ENCODE data around the gene TMC8. TPM values are rescaled to one million over a fixed set of nuclear protein-coding genes. Genes with fewer than 3 reads are reported as not detected.

The TMC8 gene
- total and polyA plus RNA-seq, 2 of the 8 experiments (the other 6 are each of a cell fraction or from before 2014, with no cell fraction given): 1.00 to 2.8 TPM

DNA sequence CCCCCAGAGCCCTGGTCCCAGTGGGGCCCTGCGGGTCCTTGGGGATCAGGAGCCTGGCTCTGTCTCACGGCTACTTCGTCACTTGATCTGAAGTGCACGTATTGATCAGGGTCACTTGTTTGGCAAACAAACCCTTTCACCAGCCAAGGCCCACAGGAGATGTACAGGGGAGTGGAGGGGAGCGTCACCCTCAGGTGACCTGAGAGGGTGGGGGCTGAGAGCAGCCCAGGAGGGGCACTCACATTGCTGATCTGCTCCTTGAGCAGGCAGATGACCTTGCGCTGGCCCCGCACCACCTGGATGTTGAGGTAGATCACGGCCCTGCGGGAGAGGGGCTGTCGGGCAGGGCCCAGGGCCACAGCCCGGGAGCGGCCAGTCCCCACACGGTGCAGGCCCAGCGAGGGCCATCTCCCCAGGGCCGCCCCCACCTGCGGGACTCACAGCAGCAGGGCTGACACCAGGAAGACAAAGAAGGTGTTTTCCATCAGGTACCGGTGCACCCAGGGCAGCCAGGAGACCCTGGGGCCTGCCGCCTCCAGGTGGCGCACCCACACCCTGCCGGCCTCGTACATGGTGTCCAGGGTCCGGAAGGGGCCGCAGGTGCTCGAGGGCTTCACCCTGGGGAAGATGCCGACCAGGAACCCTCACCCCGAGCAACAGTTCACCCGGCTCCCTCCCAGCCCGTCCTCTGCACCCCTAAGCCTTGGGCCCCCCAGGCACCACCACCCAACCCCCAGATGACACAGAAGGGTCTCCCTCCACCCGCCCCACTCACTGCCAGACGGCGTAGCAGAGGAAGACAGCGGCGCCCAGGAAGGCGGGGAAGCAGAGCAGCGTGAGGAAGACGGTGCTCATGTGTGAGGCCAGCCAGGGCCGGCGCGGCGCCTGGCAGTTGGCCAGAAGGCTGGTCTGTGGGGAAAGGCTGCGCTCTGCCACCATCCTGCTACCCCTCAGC, 13.3 kb upstream of the TMC8 start (continued):
- TF ChIP-seq CHD7 (IDR thresholded peaks at IDR 0.05; ENCODE audit: insufficient replicate concordance, low read length) (no peak), ASH2L (IDR thresholded peaks at IDR 0.05; ENCODE audit: low read length) (no peak)

All from H1 (cell line).